ENCODE measurements around the gene C17orf100. TPM values are rescaled to one million over a fixed set of nuclear protein-coding genes. Genes with fewer than 3 reads are reported as not detected.

Gene C17orf100
- total and polyA plus RNA-seq, 2 of the 13 experiments (the other 11 are each of a cell fraction or from before 2014, with no cell fraction given): 3.6 to 8.7 TPM

GRCh38 chr17:6683081-6683684 lies 31.6 kb downstream of the C17orf100 start (continued):
- TF ChIP-seq ZNF224 (CRISPR knock-in tag; IDR thresholded peaks at IDR 0.05) (no peak), ZNF784 (CRISPR knock-in tag; IDR thresholded peaks at IDR 0.05; ENCODE audit: borderline replicate concordance) (0 out of 2 replicates have a peak, but pooled peaks have one; percentile 20), CAMTA2 (CRISPR knock-in tag; IDR thresholded peaks at IDR 0.05; ENCODE audit: borderline replicate concordance) (no peak), KMT2B (CRISPR knock-in tag; IDR thresholded peaks at IDR 0.05) (no peak), KLF16 (CRISPR knock-in tag; IDR thresholded peaks at IDR 0.05) (peak in 1 of 2 experiments; percentile 53; a peak in 2 of 4 replicates), NR2F6 (IDR thresholded peaks at IDR 0.05) (peak; percentile 86), NR2F6 (CRISPR knock-in tag; IDR thresholded peaks at IDR 0.05) (peak; percentile 78), GMEB1 (CRISPR knock-in tag; IDR thresholded peaks at IDR 0.05; ENCODE audit: borderline replicate concordance) (no peak), SOX6 (IDR thresholded peaks at IDR 0.05) (no peak), SOX6 (CRISPR knock-in tag; IDR thresholded peaks at IDR 0.05) (peak; percentile 80), MXD1 (CRISPR knock-in tag; IDR thresholded peaks at IDR 0.05) (no peak), ZNF205 (CRISPR knock-in tag; IDR thresholded peaks at IDR 0.05) (no peak), ZBTB7A (CRISPR knock-in tag; IDR thresholded peaks at IDR 0.05) (no peak), TFDP2 (CRISPR knock-in tag; IDR thresholded peaks at IDR 0.05) (no peak), ZBTB3 (CRISPR knock-in tag; IDR thresholded peaks at IDR 0.05; ENCODE audit: borderline replicate concordance, low read depth) (no peak), MIER2 (CRISPR knock-in tag; IDR thresholded peaks at IDR 0.05) (no peak), HOMEZ (CRISPR knock-in tag; IDR thresholded peaks at IDR 0.05; ENCODE audit: low read depth) (0 out of 2 replicates have a peak, but pooled peaks have one; percentile 22), ZNF235 (CRISPR knock-in tag; IDR thresholded peaks at IDR 0.05; ENCODE audit: borderline replicate concordance) (no peak), U2AF2 (IDR thresholded peaks at IDR 0.05; ENCODE audit: low read depth, low read length) (no peak), ARHGAP35 (CRISPR knock-in tag; IDR thresholded peaks at IDR 0.05; ENCODE audit: borderline replicate concordance) (no peak), PRPF4 (IDR thresholded peaks at IDR 0.05; ENCODE audit: low read depth, low read length, poor library complexity, severe bottlenecking) (no peak), E2F1 (CRISPR knock-in tag; IDR thresholded peaks at IDR 0.05) (no peak), ZNF660 (CRISPR knock-in tag; IDR thresholded peaks at IDR 0.05; ENCODE audit: borderline replicate concordance, low read depth) (no peak), KLF15 (CRISPR knock-in tag; IDR thresholded peaks at IDR 0.05; ENCODE audit: borderline replicate concordance) (no peak), TEAD2 (CRISPR knock-in tag; IDR thresholded peaks at IDR 0.05) (no peak)
